K562 (cell line): Measurements from ENCODE around the gene ZNF512B.
A peak's percentile ranks its signal among the peaks of the same experiment; 100 is the strongest.

ENCODE experiments used
- CBFB ChIP-seq: sonication (generic); formaldehyde crosslinking; IDR thresholded peaks from 2 replicates; pipeline ENCODE4 v1.4.0; 2020; ENCODE audit warnings: mild to moderate bottlenecking, missing genetic modification reagents
- CHD4 ChIP-seq: fragments of 200-600 bp; sonication (generic); IDR thresholded peaks from 3 replicates; pipeline ENCODE4 v1.6.1; 2012; ENCODE audit warnings: low read depth, mild to moderate bottlenecking, mixed read lengths, low read length, inconsistent platforms; ENCODE audit not compliant: insufficient read depth, insufficient replicate concordance, poor library complexity, severe bottlenecking
- CTCF ChIP-seq, 3 experiments: IDR thresholded peaks in 2 of 3; conservative IDR thresholded peaks in 1 of 3; 2 replicates each; pipeline ENCODE4 v1.5.1; 2011 to 2012; ENCODE audit warnings: low read length in 3 of 3, mild to moderate bottlenecking in 3 of 3, control low read depth in 2 of 3, improper control_type of control experiment in 1 of 3, inconsistent platforms in 1 of 3, low read depth in 1 of 3, mixed read lengths in 1 of 3, moderate library complexity in 1 of 3; ENCODE audit not compliant: insufficient read depth in 2 of 3
- E2F1 ChIP-seq: sonication (generic); formaldehyde crosslinking; IDR thresholded peaks from 2 replicates; pipeline ENCODE4 v1.8.1; 2023; ENCODE audit warnings: mild to moderate bottlenecking, missing genetic modification reagents, moderate library complexity
- FOXM1 ChIP-seq, 2 experiments: fragments of 450-650 bp in 1 of 2; sonication (generic) in 1 of 2; formaldehyde crosslinking in 1 of 2; IDR thresholded peaks; 2 replicates each; pipeline versions ENCODE4 v1.6.1 to v1.9.0; 2017 to 2022; ENCODE audit warnings: low read depth in 2 of 2, mild to moderate bottlenecking in 2 of 2, missing genetic modification reagents in 1 of 2, moderate library complexity in 1 of 2
- GTF3C2 ChIP-seq: IDR thresholded peaks from 3 replicates; pipeline ENCODE4 v1.6.1; 2011; ENCODE audit warnings: borderline replicate concordance, mild to moderate bottlenecking, moderate library complexity; ENCODE audit not compliant: insufficient read length; ENCODE audit errors: extremely low read depth
- NFIC ChIP-seq: fragments of 450-650 bp; IDR thresholded peaks from 2 replicates; pipeline ENCODE4 v1.6.1; 2017; ENCODE audit warnings: mild to moderate bottlenecking, inconsistent platforms
- POLR2A ChIP-seq: fragments of 450-650 bp; conservative IDR thresholded peaks from 2 replicates; pipeline ENCODE4 v1.6.1; 2016
- POLR2AphosphoS5 ChIP-seq: IDR thresholded peaks from 2 replicates; pipeline ENCODE4 v1.6.1; 2011; ENCODE audit warnings: mild to moderate bottlenecking, low read depth, low read length, moderate library complexity; ENCODE audit not compliant: control insufficient read depth, insufficient read depth
- SNAPC5 ChIP-seq: fragments of 250-450 bp; sonication (Bioruptor Pico); IDR thresholded peaks from 2 replicates; pipeline ENCODE4 v1.8.0; 2021; ENCODE audit warnings: moderate library complexity, mild to moderate bottlenecking, inconsistent platforms
- TAF15 ChIP-seq: fragments of 200-400 bp; formaldehyde crosslinking; IDR thresholded peaks from 2 replicates; pipeline ENCODE4 v1.6.1; 2017; ENCODE audit warnings: mild to moderate bottlenecking, low read depth, low read length, moderate library complexity
- ZNF561 ChIP-seq: fragments of 450-650 bp; formaldehyde crosslinking; conservative IDR thresholded peaks from 2 replicates; pipeline ENCODE4 v1.4.0; 2020; ENCODE audit warnings: mild to moderate bottlenecking, moderate library complexity
- ZNF695 ChIP-seq: fragments of 450-650 bp; formaldehyde crosslinking; IDR thresholded peaks from 2 replicates; pipeline ENCODE4 v1.4.0; 2020; ENCODE audit warnings: mild to moderate bottlenecking, moderate library complexity
- ZZZ3 ChIP-seq: fragments of 450-650 bp; IDR thresholded peaks from 2 replicates; pipeline ENCODE4 v1.6.1; 2016; ENCODE audit warnings: antibody characterized with exemption, mild to moderate bottlenecking, moderate library complexity

GRCh38 chr20:63957004-63957689 is 12.6 kb downstream of the ZNF512B start:
- no peak for TF ChIP-seq TAF15
- TF ChIP-seq ZNF561 (CRISPR knock-in tag) = no peak
- TF ChIP-seq GTF3C2 = no peak
- no peak for TF ChIP-seq CHD4
- no peak for TF ChIP-seq E2F1
- 0 out of 6 replicates have a peak, but pooled peaks of 2 of the 3 experiments have one; percentile 7 to 19 for TF ChIP-seq CTCF (IDR thresholded peaks at IDR 0.05 in 2 of 3, conservative IDR thresholded peaks at IDR 0.05 in 1 of 3; ENCODE audit: insufficient read depth in 2 of 3, low read depth in 1 of 3, low read length in 3 of 3)
- peak; percentile 83 for TF ChIP-seq POLR2A
- TF ChIP-seq NFIC = no peak
- peak; percentile 25; the same call in 1 of the 2 replicates for TF ChIP-seq CBFB (CRISPR knock-in tag)
- TF ChIP-seq FOXM1 (IDR thresholded peaks at IDR 0.05; ENCODE audit: low read depth) = no peak
- no peak for TF ChIP-seq FOXM1 (CRISPR knock-in tag; IDR thresholded peaks at IDR 0.05; ENCODE audit: low read depth)
- no peak for TF ChIP-seq ZZZ3
- TF ChIP-seq POLR2AphosphoS5 = 0 out of 2 replicates have a peak, but pooled peaks have one; percentile 34
- TF ChIP-seq SNAPC5 (CRISPR knock-in tag) = no peak
- no peak for TF ChIP-seq ZNF695
